Measurements from ENCODE around the gene ZRANB2.

GRCh38 chr1:71089536-71090270 is 8.9 kb upstream of the ZRANB2 start:
- no peak for TF ChIP-seq CTCF (conservative IDR thresholded peaks at IDR 0.05 in 1 of 2, IDR thresholded peaks at IDR 0.05 in 1 of 2; ENCODE audit: low read depth in 1 of 2, low read length in 2 of 2)
- TF ChIP-seq EZH2 (IDR thresholded peaks at IDR 0.05; ENCODE audit: low read length, missing control alignments): no peak

Data from fibroblast of lung (primary cell).